ENCODE data around the gene ACOX1.

GRCh38 chr17:75921596-75921995 is 57.4 kb downstream of the ACOX1 start:
- TF ChIP-seq EZH2 (IDR thresholded peaks at IDR 0.05; ENCODE audit: insufficient read depth, poor library complexity, severe bottlenecking) (no peak), EZH2phosphoT487 (IDR thresholded peaks at IDR 0.05; ENCODE audit: insufficient read depth, low read depth) (no peak)

Measured in GM23248 (cell line).